HG03558 (cell line): Measurements from ENCODE around the gene ENGASE.
A peak's percentile ranks its signal among the peaks of the same experiment; 100 is the strongest.
"Not testable (repeated sequence)": the region's sequence is repeated elsewhere in the genome, so short reads cannot be mapped to it uniquely, and the experiment has no call there.

ENCODE experiments used
- ATAC-seq: cut with Tn5 transposase; IDR thresholded peaks from one replicate; pipeline ENCODE4 v1.9.1; 2021; ENCODE audit warnings: moderate number of reproducible peaks; ENCODE audit not compliant: unreplicated experiment; ENCODE audit errors: extremely low read depth

ENGASE gene, protein sequence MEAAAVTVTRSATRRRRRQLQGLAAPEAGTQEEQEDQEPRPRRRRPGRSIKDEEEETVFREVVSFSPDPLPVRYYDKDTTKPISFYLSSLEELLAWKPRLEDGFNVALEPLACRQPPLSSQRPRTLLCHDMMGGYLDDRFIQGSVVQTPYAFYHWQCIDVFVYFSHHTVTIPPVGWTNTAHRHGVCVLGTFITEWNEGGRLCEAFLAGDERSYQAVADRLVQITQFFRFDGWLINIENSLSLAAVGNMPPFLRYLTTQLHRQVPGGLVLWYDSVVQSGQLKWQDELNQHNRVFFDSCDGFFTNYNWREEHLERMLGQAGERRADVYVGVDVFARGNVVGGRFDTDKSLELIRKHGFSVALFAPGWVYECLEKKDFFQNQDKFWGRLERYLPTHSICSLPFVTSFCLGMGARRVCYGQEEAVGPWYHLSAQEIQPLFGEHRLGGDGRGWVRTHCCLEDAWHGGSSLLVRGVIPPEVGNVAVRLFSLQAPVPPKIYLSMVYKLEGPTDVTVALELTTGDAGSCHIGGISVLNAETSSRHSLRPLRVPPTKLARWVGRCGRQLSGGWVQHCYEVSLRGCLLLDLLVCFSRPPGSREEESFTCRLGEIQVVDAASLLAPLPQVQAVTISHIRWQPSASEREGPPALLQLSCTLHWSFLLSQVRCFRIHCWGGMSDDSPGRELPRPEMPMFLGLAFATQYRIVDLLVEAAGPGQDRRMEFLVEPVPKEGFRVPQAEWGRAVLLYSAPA

GRCh38 chr17:79074649-79075445, at the start of gene ENGASE:
ENGASE (plus strand) TSS chr17:79074824; CDS start chr17:79074945, 121 bp downstream.
- ATAC-seq = peak; percentile 78

DNA sequence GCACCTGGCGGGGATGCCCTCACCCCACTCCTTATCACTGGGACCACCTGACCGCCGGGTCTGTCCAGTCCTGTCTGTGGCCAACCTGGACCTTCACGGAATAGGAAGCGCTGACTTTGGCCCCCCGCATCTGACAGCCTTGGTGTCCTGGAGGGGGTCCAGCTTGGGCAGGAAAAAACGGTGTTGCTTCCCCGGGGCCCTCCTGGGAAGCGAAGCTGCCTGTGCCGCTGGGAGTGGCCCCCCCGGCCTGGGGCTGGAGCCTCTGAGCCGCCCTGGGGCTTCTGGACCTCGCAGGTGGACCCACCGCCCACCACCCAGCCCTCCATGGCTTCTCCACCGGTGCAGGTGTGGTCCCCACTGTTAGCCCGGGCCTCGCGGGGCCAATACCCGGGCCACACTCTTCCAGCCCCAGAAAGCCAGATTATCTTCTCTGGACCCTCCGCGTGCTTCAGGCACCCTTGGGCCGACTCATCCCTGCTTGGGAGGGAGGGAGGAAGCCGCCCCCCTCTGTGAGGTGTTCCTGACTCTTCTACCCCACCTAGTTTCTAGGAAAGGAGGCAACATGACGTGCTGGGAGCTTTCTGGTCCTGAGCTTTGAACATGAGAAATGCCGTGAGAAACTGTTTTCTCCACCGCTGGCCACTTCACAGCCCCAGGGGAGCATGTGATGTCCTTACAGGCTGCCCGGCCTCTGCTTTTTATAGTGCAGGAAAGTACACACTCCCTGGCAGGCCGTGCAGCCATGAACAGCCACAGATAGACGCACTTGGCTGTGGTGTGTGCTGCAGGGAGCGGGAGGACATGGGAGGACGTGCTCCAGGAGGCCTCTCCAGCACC, 49.5 kb upstream of the ENGASE start:
- no peak for ATAC-seq

GRCh38 chr17:79026376-79027273, 48.0 kb upstream of the ENGASE start:
- ATAC-seq = no peak

- no peak for ATAC-seq
Measured at GRCh38 chr17:79027274-79027924, 47.2 kb upstream of the ENGASE start.

GRCh38 chr17:79027925-79028491, 46.6 kb upstream of the ENGASE start:
- no peak for ATAC-seq

GRCh38 chr17:79028496-79029326, 45.9 kb upstream of the ENGASE start:
- no peak for ATAC-seq

GRCh38 chr17:79029327-79030009, 45.2 kb upstream of the ENGASE start:
- no peak for ATAC-seq

DNA sequence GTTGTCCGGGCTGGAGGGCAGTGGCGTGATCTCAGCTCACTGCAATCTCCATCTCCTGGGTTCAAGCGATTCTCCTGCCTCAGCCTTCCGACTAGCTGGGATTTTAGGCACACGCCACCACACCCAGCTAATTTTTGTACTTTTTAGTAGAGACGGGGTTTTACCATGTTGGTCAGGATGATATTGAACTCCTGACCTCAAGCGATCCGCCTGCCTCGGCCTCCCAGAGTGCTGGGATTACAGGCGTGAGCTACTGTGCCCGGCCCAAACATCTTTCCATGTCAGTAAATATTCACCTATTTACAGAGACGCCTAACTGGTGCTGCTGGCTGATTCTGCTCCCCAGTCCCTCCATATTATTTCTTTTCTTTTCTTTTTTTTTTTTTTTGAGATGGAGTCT, 44.0 kb upstream of the ENGASE start:
- ATAC-seq = not testable (repeated sequence)

DNA sequence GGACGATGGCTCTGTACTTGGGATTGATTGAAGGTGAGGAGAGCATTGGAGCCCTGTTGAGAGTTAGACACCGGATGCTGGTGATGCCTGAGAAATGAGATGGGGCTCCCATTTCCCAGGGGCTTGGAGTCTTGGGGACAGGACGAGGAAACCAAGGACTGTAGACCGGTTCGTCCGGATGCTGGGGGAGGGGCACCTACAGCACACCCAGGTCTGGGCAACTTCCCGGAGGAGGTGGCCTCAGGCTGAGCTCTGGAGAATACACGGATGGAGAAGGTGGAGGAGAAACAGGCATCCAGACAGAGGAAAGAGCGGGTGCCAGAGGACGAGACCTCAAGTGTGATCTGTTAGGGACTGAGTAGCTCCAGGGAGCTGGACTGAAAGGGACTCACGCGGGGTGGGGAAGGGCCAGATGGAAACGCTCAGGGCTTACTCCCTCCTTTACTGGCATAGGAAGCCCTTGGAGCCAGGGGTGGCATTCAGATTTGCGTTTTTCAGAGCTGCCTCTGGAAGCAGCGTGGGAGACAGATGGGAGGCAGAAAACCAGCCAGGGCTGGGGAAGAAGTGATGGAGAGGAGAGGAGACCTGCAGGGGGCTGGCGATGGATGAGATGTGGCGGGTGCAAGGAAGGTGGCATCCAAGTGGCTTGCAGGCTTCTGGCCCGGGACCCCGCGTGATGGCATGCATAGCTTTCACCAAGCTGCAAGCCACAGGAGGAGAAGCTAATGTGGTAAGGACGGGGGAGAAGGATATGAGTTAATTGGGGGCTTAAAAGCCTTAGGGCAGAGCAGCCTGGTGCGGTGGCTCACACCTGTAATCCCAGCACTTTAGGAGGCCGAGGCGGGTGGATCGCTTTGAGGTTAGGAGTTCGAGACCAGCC, 42.4 kb upstream of the ENGASE start:
- no peak for ATAC-seq

- ATAC-seq = no peak
Measured at GRCh38 chr17:79033046-79033616, 41.5 kb upstream of the ENGASE start.

DNA sequence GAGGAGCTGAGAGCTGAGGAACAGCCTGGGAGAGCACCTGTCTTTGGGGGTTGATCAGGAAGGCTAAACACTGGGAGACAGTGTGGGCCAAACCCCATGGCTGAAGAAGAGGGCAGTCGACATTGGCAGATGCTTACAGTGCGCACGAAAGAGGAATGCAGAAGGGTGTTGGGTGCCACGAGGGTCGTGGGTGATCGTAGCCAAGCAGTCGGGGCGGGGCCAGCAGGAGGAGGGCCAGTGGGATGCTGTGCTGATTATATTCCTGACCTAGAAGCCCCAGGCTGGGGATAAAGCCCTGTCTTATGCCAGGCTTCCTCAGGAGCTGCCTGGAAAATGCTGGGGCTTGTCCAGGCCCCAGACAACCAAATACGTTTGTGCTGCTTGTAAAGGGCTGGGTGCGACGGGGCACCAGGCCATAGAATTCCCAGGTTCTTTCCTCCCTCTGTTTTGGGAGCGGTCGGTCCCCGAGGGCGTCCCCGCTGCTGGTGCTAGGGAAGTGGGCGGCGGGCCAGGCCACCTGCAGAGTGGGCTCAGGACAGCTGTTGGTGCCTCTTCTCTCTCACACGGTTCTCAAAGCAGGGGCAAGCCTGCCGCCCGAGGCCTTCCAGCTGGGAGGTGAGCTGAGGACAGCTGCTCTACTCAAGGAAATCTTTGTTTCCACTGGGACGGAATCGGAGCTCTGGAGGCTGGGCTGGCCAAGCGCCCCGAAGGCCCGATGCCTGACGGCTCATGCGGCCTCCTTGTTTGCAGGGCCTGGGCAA, 40.7 kb upstream of the ENGASE start:
- ATAC-seq = no peak

GRCh38 chr17:79034931-79035485, 39.6 kb upstream of the ENGASE start:
- ATAC-seq = no peak

GRCh38 chr17:79035686-79036085, 38.9 kb upstream of the ENGASE start:
- no peak for ATAC-seq

DNA sequence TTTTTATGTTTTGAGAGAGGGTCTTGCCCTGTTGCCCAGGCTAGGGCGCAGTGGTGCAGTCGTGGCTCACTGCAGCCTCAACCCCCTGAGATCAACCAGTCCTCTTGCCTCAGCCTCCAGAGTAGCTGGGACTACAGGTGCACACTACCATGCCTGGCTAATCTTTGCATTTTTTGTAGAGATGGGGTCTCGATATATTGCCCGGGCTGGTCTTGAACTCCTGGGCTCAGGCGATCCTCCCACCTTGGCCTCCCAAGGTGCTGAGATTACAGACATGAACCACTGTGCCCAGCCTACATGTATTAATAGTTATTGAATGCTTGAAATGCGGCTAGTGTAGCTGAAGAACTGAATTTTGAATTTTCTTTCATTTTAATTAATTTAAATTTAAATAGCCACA, 38.4 kb upstream of the ENGASE start:
- ATAC-seq = no peak
